Effector memory CD4-positive, alpha-beta T cell (primary cell): ENCODE data around the gene TOR1B.

ENCODE experiments used
- DNase-seq, 3 donors: peaks; one replicate each; pipeline ENCODE4 v3.0.0-alpha.2; 2020
- H3K27ac ChIP-seq: 2 replicates; pipeline ENCODE4 v1.7.0; 2013; ENCODE audit warnings: mild to moderate bottlenecking, low read length, moderate library complexity; ENCODE audit not compliant: insufficient read depth, poor library complexity, severe bottlenecking
- H3K27me3 ChIP-seq: replicated peaks from 2 replicates; pipeline ENCODE4 v1.7.0; 2013; ENCODE audit warnings: mild to moderate bottlenecking, low read length; ENCODE audit not compliant: insufficient read depth, control insufficient read depth, poor library complexity, severe bottlenecking
- H3K36me3 ChIP-seq: 2 replicates; pipeline ENCODE4 v1.7.0; 2013; ENCODE audit warnings: mild to moderate bottlenecking, low read length, moderate library complexity; ENCODE audit not compliant: control insufficient read depth, insufficient read depth
- H3K4me1 ChIP-seq: 2 replicates; pipeline ENCODE4 v1.7.0; 2013; ENCODE audit warnings: low read length, mild to moderate bottlenecking; ENCODE audit not compliant: control insufficient read depth, insufficient read depth, poor library complexity, severe bottlenecking
- H3K4me3 ChIP-seq: 2 replicates; pipeline ENCODE4 v1.7.0; 2013; ENCODE audit warnings: low read length, low read depth, mild to moderate bottlenecking; ENCODE audit not compliant: insufficient read depth, poor library complexity, severe bottlenecking
- H3K9me3 ChIP-seq: 2 replicates; pipeline ENCODE4 v1.7.0; 2013; ENCODE audit warnings: mild to moderate bottlenecking, low read length, moderate library complexity; ENCODE audit not compliant: control insufficient read depth

Gene TOR1B

DNA sequence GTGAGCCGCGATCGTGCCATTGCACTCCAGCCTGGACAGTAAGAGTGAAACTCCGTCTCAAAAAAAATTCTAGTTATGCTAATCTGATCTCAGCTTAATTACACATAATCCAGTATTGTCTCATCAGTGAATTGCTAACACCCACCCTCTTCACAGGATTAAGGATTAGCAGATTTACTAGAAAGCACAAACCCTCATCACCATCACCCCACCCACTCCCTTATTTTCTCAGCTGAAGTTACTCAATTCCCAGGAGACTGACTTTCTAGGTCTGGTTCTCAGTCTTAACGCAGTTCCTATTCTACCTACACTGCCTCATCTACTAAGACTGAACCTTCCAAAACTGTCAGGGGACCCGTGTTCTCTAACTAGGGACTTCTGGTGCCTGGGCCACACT lies 9.0 kb downstream of the TOR1B start:
- H3K9me3 ChIP-seq, result no peaks in the 10 kb centered on the region
- H3K4me1 ChIP-seq, result no peaks in the 10 kb centered on the region
- H3K36me3 ChIP-seq, result peaks cover 67% of the 10 kb centered on the region
- H3K4me3 ChIP-seq, result no peak overlapping the region
- no peak overlapping the region for H3K27ac ChIP-seq
- DNase-seq, result no peak
- no peaks in the 10 kb centered on the region for H3K27me3 ChIP-seq

DNA sequence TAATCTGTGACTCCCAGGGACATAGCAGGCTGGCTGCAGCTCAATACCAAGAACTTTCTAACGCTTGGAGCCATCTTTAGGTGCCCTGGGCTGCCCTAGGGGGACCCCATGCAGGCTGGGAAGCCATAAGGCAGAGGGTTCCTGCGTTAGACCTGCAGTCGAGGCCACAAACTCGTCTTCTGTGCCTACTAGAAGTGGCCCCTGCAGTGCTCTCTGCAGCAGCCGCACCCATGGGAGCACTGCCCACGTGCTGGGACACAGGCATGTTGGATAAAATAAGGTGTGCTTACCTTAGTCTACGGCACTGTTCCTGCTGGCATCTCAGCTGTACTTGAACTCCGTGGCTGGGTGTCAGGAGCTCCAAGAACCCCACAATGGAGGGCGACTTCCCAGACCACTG lies 9.4 kb downstream of the TOR1B start:
- no peaks in the 10 kb centered on the region for H3K9me3 ChIP-seq
- no peak overlapping the region for H3K27ac ChIP-seq
- H3K36me3 ChIP-seq, result peaks cover 67% of the 10 kb centered on the region
- no peak for DNase-seq
- H3K4me1 ChIP-seq, result no peaks in the 10 kb centered on the region
- H3K27me3 ChIP-seq, result no peaks in the 10 kb centered on the region
- no peak overlapping the region for H3K4me3 ChIP-seq

DNA sequence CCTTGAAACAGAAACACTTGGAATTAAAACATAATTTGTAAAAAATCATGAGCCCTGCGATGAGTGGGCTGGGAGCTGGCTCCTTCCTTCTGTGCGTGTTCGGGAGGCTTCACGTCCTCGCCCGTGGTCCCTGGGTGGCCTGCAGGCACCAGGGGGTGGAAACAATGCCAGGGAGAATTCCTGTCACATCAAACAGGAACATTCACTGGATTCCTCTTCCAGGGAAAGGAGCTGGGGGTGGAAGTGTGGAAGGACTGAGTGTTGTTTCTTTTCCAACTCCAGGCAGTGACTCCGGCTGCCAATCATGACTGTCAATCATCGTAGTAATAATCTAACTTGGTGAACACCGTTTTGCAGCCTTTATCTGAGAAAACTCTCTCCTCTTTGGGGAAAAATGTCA lies 10.7 kb downstream of the TOR1B start:
- no peak for DNase-seq
- Histone ChIP-seq H3K4me1 (no peaks in the 10 kb centered on the region), H3K36me3 (peaks cover 64% of the 10 kb centered on the region)

DNA sequence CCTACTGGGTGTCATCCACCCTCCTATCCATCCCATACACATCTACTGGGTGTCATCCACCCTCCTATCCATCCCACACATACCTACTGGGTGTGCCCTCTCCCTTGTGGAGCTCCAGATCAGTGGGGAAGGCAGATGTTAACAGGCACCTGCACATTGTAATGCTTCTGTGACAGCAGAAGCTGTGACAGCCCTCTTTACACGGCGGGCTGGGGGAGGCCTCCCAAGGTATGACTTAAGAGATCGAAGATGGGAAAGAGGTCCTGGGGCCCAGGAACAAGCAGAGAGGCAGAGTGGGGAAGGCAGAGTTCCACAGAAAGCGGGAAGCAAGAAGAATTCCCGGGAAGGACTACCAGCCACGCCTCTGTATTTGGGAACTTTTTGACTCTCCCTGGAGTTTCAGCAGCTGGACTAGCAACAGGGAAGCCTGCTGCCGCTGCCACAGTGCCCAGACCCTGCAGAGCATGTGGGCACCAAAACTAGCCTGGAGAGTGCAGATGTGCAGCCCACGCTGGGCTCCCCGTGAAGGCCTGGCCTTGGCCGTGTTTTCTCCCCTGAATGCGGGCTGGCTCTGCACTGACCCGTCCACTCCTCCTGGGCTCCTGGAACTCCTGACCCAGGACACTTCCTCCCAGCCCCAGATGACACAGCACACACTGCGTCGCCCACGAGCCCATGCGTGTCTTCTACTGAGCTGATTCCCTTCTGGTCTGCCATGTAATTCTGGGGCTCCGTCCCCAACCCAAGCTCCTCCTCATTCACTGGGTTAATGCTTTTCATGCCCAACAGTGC lies 11.6 kb downstream of the TOR1B start:
- Histone ChIP-seq H3K36me3 (peaks cover 60% of the 10 kb centered on the region), H3K27me3 (no peaks in the 10 kb centered on the region), H3K4me1 (no peaks in the 10 kb centered on the region), H3K9me3 (no peaks in the 10 kb centered on the region), H3K27ac (no peak overlapping the region), H3K4me3 (no peak overlapping the region)
- no peak for DNase-seq

More for the DNA sequence above, 10.7 kb downstream of the TOR1B start:
- no peaks in the 10 kb centered on the region for H3K9me3 ChIP-seq
- H3K4me3 ChIP-seq, result no peak overlapping the region
- H3K27ac ChIP-seq, result no peak overlapping the region
- H3K27me3 ChIP-seq, result no peaks in the 10 kb centered on the region

GRCh38 chr9:129815278-129815677 lies 12.3 kb downstream of the TOR1B start:
- Histone ChIP-seq H3K4me1 (no peaks in the 10 kb centered on the region), H3K27me3 (no peaks in the 10 kb centered on the region), H3K9me3 (no peaks in the 10 kb centered on the region), H3K36me3 (peaks cover 56% of the 10 kb centered on the region), H3K27ac (no peak overlapping the region), H3K4me3 (no peak overlapping the region)
- DNase-seq, result no peak

- peaks cover 61% of the 10 kb centered on the region for H3K36me3 ChIP-seq
- H3K27me3 ChIP-seq, result no peaks in the 10 kb centered on the region
- no peaks in the 10 kb centered on the region for H3K4me1 ChIP-seq
- no peak overlapping the region for H3K4me3 ChIP-seq
- no peak overlapping the region for H3K27ac ChIP-seq
- no peak for DNase-seq
- no peaks in the 10 kb centered on the region for H3K9me3 ChIP-seq
These were observed 13.8 kb downstream of the TOR1B start for GRCh38 chr9:129816501-129817435.

DNA sequence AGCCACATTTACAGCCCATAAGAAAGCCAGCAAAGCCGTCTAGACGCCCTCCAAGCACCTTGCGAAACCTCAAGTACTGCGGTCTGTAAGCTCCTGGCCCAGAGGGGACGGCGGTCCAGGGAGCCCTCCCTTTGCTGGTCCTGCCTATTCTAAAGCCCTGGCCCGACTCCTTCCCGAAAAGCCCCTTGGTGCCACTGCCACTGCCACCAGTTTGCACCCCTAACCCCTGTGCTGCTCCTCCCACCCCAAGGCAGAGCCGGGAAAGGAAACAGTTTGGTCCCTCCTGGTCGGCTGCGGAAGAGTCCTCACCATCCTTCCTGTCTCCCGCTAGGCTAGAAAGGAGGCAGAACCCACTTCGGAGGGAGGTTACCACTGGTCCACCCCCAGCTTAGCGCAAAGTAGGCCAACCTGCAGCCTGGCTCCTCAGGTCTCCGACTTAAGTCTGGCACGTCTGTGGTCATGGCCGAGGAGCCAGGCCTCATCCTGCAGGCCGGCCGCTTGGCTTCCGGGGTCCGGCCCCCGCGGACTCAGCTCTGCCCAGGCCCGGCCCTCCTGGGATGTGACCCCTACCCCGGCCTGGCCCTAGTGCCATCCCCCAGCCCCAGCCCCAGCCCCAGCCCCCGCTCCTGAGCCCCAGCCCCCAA lies 20.0 kb downstream of the TOR1B start:
- Histone ChIP-seq H3K27me3 (no peaks in the 10 kb centered on the region), H3K27ac (peak overlapping the region; percentile 49), H3K36me3 (peaks cover 34% of the 10 kb centered on the region), H3K4me1 (peaks cover 7% of the 10 kb centered on the region), H3K4me3 (peak overlapping the region; percentile 52), H3K9me3 (no peaks in the 10 kb centered on the region)
- peak in 1 of 3 donors; percentile 23 for DNase-seq

GRCh38 chr9:129823542-129823934 lies 20.6 kb downstream of the TOR1B start:
- H3K4me1 ChIP-seq, result peaks cover 7% of the 10 kb centered on the region
- no peaks in the 10 kb centered on the region for H3K9me3 ChIP-seq
- DNase-seq, result no peak
- H3K36me3 ChIP-seq, result peaks cover 35% of the 10 kb centered on the region
- peak overlapping the region; percentile 96 for H3K4me3 ChIP-seq
- H3K27ac ChIP-seq, result peak overlapping the region; percentile 69
- H3K27me3 ChIP-seq, result no peaks in the 10 kb centered on the region

DNA sequence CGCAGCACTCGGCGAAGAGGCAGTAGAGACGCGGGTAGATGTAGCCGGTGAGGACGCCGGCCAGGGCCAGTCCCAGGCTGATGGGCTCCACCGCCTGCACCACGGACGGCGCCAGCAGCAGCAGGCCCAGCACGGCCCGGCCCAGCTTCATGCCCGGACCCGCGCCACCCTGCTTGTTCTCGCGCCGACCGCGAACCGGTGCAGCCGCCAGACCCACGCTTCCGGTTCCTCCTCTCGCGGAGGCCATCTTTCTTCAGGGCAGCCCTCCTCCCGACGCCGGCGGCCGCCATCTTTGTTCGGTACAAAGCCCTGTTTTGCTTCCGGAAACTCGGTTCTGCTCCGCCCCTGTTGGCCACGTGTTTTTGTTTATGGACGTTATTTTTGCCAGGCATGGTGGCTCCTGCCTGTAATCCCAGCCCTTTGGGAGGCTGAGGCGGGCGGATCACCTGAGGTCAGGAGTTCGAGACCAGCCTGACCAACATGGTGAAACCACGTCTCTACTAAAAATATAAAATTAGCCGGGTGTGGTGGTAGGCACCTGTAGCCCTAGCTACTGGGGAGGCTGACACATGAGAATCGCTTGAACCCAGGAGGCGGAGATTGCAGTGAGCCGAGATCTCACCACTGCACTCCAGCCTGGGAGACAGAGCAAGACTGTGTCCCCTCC lies 21.1 kb downstream of the TOR1B start, which contains the start of gene TOR1A:
Gene TOR1A, minus strand, starts transcription at position 202 of the 667 bp plus-strand sequence. Its CDS starts 51 bp downstream, at position 151.
- H3K4me1 ChIP-seq, result peaks cover 7% of the 10 kb centered on the region
- peak; percentile 82 to 90 (median 86) for DNase-seq
- peak within 1 kb of the TSS; percentile 69 for H3K27ac ChIP-seq
- H3K9me3 ChIP-seq, result no peaks in the 10 kb centered on the region
- H3K36me3 ChIP-seq, result peaks cover 35% of the 10 kb centered on the region
- no peaks in the 10 kb centered on the region for H3K27me3 ChIP-seq
- peak within 1 kb of the TSS; percentile 96 for H3K4me3 ChIP-seq
